ENCODE data around the gene RYK.

Gene RYK

GRCh38 chr3:134145183-134145582 lies 105.5 kb downstream of the RYK start:
- no peak for DNase-seq

DNA sequence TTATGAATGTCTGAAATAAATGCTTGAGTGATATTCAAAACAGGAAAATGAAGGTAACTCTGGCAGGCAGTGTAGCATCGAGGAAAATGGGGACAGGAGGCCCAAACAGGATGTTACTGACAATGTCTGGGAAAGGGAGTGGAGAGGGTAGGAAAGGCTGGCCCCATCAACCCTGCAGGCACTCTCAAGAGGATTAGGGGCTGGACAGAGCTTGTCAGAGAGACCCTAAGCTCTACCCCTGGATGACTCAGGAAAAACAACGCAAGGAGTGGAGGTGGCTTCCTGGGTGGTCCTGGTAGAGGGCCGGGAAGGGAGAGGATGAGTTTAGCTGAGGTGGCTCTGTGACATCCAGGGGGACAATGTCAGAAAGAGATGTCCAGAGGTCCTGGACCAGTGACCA lies 106.0 kb downstream of the RYK start:
- DNase-seq = no peak

DNA sequence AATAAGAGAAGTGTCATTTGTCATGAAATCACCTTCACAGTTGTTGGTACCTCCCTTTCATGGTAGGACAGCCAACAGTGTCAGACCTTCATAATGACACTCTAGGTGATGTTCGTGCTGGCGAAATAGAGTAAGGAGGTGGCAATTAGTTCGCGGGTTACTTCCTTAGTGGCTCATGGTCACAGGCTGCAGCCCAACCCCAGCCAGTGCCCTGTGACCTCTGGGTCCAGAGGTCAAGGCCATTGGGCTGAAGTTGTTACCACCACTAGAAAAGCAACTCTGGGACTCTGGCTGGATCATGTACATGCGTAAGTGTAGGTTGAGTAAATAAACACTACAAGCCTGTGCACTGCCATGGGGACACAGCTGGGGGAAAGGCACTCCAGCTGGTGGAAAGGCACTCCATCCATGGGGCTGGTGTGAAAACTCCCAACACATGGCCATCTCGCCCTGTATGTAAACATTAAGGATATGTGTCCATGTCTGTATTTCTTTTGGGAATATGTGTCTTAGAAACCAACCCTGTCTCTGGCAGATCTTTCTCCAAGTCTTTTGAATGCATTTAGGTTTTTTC lies 106.7 kb downstream of the RYK start:
- no peak for DNase-seq

GRCh38 chr3:134136604-134137003 lies 114.1 kb downstream of the RYK start:
- peak; percentile 28 for DNase-seq

GRCh38 chr3:134134698-134135415 lies 115.8 kb downstream of the RYK start:
- no peak for DNase-seq

- no peak for DNase-seq
Measured at GRCh38 chr3:134134240-134134639, 116.4 kb downstream of the RYK start.

GRCh38 chr3:134132961-134133360 lies 117.7 kb downstream of the RYK start:
- DNase-seq = no peak

- DNase-seq = peak; percentile 15
Measured at GRCh38 chr3:134126153-134126552, 124.5 kb downstream of the RYK start.

DNA sequence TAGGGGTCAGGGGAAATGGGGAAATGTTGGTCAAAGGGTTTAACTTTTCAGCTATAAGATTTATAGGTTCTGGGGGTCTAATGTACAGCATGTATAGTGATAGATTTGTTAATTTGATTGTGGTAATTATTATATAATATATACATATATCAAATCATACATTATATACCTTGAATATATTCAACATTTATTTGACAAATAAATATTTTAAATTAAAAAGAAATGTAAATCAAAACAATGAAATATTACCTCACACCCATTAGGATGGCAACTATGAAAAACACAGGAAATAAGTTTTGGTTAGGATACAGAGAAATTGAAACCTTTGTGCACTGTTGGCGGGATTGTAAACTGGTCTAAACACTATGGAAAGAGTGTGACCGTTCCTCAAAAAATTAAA lies 135.9 kb downstream of the RYK start:
- no peak for DNase-seq

- no peak for DNase-seq
Measured at GRCh38 chr3:134111616-134112015, 139.0 kb downstream of the RYK start.

- DNase-seq = no peak
Measured at GRCh38 chr3:134110963-134111362, 139.7 kb downstream of the RYK start.

Measured in hematopoietic multipotent progenitor cell treated with erythropoietin and hydrocortisone succinate and interleukin-3 and kit ligand, for 6 days (in vitro differentiated cells).